Activated CD8-positive, alpha-beta memory T cell treated with anti-CD3 and anti-CD28 coated beads, Interleukin-2, amount 50 U/mL, for 24 hours (primary cell): ENCODE results near the gene CDC5L.

Source experiments
- DNase-seq: peaks from one replicate; pipeline ENCODE4 v3.0.0-alpha.2; 2020; ENCODE audit errors: extremely low read depth

Gene CDC5L

GRCh38 chr6:44498436-44498835, 110.9 kb downstream of the CDC5L start:
- no peak for DNase-seq

DNA sequence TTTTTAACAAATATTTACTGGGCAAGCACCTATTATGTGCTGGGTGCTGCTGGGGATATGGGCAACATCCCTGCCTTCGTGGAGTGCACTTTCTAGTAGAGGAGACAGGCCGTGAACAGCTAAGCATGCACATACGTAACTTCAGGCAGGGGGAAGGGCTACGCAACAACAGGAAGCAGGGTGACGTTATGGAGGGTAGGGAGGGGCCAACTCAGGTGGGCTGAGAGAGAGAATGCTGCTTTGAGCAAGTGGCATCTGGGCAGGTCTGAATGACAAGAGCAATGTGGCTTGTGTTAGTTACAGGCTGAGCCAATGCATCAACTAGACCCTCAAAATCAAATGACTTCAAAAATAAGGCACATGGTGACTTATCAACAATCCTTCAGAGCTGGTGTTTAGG, 112.1 kb downstream of the CDC5L start:
- DNase-seq = no peak
